HG03196 (cell line): Measurements from ENCODE around the gene VDR.

Source experiments
- ATAC-seq: cut with Tn5 transposase; IDR thresholded peaks from one replicate; pipeline ENCODE4 v1.9.1; 2021; ENCODE audit not compliant: unreplicated experiment

The VDR gene

DNA sequence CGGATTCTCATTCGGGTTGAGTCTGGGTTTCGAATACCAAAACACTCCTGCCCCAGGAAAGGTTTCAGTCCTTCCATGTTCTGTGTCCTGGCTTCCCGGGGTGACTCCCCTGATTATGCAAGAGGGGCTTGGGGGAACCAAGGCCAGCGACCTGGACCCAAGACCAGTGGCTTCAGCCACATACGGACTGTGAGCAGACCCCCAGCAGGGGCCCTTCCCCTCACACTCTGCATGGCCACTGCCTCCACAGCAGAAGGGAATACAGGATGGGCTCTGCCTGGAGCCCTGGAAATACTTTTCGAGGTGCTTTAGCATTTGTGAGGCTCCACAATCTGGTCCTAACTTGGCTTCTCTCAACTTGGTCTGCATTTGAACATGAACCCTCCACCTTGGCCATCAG, 104.2 kb downstream of the VDR start:
- no peak for ATAC-seq

DNA sequence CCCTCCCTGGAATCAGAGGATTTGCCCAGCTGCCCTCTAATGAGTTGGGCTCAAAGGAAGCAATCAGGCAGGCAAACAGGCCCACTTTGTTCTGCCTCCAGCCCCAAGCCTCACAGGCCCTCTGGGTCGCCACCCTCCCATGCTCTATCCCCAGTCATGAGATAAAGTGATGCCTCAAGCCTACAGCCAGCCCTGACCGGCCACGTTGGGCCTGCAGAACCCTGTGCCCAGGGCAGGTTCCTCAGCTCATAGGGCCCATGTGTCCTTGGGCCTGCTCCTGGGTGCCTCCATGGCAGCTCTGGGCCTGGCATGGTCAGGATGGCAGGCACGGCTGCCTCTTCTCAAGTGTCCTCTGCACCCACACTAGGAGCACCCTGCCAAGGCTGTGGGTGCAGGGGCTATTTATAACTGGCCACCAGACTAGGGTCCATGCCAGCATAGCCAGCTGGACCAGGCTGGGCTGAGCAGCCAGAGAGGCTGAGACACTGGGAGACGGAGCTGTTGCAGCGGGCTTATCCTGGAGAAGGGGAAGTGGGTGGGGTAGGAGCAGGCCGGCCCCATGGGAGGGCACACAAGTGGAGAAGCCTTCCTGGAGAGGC, 105.3 kb downstream of the VDR start:
- ATAC-seq, result no peak

DNA sequence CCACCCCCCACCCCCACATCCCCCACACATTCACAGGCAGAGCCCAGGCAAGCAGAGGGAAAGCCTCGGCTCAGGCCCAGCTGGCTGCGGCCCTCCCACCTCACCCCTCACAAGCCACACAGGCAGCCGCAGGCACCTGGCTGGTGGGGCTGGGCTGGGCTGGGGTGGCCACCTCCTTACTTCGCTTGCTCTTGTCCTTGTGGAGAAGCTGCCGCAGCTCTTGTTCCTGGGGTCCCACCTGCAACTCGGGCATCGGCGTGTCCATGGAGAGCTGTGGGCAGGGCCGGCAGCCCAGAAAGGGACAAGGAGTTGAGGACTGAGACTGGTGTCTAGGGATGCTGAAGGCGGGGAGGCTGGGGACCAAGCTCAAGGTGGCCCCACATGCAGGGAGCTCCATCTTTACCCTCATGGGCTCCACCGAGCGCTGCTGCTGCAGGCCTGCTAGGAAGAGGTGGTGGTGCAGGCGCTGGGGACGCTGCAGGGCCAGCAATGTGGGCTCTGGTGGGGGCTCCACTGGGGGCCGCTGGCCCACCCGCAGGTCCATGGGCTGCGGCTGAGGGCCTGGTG, 106.3 kb downstream of the VDR start:
- ATAC-seq, result no peak

DNA sequence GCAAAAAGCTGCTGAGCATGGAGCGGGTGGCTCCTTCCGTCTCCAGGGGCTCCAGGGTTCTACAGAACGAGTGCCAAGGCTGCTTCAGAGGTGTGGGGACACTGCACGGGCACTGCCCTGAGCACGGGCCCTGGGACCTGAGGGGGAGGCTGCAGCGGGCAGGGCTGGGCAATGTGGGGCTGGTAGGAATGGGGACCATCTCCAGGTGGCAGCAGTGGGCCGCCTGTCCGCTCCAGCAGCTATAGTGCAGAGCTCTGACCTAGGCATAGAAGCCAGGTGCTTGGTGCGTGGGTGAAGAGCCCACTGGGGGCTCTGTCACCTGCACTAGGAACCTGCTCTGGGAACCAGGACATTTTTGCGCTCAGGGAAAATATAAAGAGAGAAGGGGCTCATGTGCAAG, 107.4 kb downstream of the VDR start:
- ATAC-seq, result no peak

DNA sequence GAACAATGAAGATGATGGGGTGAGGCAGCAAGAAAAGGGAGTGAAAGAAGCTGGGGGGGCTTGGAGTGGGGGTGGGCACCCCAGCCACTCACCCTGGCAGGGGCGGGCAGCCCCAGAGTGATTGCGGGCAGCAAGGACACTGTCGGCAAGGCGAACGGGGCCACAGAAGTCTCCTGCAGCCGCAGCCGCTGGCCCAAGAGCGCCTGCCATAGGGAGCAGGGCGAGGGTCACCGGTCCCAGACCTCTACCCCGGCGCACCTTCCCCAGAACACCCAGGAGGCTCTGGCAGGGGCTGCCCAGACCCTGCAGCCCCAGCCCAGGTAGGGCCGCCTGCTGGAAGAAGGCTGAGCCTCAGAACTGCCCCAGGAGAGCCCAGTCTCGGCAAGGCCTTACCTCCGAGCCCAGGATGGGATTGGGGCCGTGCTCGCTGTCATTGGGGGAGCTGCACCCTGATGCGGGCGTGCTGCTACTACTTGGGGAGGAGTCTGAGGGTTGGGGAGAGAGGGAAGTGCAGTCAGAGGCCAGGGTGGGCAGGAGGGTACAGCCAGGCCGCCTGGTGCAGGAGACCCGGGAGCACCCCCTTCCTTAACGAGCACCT, 108.9 kb downstream of the VDR start:
- ATAC-seq, result no peak

DNA sequence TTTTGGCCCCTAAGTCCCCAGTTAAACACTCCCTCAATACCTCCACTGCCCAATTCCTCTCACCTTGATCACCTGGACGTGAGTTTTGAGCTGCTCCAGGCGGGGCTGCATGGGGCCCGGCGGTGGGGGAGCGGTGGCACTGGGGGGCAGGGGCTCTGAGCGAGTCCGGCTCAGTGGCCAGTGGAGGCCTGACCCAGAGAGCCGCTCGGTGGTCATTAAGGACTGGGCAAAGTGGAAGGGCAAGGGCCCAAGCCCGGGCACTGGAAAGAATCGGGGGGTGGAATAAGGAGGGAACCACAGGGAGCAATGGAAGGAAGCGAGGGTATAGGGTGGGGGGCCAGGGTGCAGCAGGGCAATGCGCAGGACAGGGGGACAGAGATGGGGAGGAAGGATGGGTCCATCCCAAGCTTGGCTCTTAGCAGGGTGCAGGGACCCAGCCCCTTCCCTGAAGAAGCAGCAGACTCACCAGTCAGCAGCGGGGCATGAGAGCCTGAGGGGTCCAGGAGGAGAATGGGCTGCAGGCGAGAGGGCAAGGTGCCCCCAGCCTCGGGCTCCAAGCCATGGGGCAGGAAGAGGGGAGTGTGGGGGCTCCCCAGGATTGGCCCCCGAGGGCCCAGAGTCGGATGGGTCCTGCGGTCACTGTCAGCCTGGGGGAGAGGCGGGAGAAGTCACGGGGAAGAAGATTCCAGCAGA, 109.5 kb downstream of the VDR start:
- no peak for ATAC-seq

DNA sequence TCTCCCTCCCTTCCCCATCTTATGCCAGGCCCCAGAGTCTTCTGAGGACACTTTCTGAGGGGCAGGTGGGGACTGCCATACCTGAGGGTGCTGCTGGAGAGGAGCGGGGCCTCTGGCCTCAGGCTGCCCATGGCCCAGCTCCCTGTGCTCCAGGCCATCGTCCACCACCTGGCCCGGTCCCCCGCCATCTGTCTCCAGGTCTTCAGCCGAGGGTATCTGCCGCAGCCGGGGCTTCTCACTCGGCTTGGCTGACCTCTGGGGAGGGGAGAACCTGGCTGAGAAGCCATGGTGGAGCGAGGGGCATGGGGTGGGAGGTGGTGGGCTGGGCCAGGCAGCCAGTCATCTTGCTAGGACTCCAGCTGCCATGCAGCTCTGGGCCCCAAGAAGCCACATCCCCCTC, 110.1 kb downstream of the VDR start:
- no peak for ATAC-seq

DNA sequence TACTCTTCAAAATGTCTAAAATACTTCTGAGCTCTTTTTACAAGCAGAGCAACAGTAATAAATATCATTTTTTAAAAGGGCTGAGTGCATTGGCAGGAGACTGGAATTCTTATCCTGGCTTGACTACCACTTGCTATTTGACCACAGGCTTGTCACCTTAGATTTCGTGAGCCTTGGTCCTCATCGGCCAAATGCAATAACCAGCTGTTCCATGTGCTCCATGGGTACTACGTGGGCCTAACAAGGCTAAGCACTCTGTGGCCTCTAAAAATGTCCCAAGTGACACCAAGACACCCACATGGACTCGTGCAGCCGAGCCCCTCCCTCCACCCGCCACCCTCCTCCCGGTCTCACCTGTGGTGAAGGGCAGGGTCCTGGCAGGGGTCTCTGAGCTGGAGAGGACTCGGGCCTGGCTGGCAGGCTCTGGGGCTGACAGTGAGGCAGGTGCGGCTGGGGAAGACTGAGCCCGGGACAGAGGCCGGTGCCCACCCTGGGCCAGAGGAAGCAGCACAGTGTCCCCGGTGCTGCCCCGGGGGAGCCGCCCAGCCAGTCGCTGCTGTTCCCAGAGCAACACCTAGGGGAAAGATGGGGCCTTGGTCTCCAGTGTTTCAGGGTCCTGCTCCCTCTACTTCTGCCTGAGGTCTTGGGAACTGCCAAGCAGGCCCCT, 111.6 kb downstream of the VDR start:
- ATAC-seq, result no peak

DNA sequence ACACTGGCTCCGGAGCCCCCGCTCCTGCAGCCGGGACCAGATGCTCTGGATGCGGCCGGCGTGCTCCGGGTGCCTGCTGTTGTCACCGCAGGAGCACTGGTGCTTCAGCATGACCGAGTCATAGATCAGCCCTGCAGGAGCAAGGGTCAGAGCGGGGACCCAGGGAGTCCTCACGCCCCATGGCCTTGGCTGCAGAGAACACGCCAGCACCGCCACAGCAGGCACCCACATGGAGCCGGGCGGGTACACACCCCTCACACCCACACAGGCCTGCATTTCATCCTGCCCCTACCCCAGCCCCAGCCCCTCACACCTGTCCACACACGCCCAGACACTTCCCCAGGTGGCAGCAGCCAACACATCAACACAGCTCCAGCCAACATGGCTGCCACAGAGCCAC, 112.9 kb downstream of the VDR start:
- no peak for ATAC-seq
